ENCODE data around the gene SREBF2. TPM values are rescaled to one million over a fixed set of nuclear protein-coding genes. Genes with fewer than 3 reads are reported as not detected.

The SREBF2 gene
- total RNA-seq, 1 donor from 2014 or later, result 108 TPM

DNA sequence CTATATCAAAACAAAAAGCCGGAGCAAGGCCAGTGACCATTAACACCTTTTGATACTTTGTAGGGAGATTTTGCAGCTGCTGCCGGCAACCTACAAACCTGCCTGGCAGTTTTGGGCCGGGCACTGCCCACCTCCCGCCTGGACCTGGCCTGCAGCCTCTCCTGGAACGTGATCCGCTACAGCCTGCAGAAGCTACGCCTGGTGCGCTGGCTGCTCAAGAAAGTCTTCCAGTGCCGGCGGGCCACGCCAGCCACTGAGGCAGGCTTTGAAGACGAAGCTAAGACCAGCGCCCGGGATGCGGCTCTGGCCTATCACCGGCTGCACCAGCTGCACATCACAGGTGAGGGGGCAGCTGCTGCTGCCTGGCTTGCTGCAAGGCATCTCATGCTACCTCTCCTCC, 47.7 kb downstream of the SREBF2 start:
- no peak for DNase-seq (ENCODE audit: low read depth)
- H3K4me3 ChIP-seq (ENCODE audit: low read depth, low read length), result no peak overlapping the region
- H3K27me3 ChIP-seq (ENCODE audit: control insufficient read depth, insufficient read depth, low read length), result no peaks in the 10 kb centered on the region
- H3K36me3 ChIP-seq (ENCODE audit: control insufficient read depth, insufficient read depth, low read length), result peaks cover 7% of the 10 kb centered on the region
- TF ChIP-seq, protein P1, sequence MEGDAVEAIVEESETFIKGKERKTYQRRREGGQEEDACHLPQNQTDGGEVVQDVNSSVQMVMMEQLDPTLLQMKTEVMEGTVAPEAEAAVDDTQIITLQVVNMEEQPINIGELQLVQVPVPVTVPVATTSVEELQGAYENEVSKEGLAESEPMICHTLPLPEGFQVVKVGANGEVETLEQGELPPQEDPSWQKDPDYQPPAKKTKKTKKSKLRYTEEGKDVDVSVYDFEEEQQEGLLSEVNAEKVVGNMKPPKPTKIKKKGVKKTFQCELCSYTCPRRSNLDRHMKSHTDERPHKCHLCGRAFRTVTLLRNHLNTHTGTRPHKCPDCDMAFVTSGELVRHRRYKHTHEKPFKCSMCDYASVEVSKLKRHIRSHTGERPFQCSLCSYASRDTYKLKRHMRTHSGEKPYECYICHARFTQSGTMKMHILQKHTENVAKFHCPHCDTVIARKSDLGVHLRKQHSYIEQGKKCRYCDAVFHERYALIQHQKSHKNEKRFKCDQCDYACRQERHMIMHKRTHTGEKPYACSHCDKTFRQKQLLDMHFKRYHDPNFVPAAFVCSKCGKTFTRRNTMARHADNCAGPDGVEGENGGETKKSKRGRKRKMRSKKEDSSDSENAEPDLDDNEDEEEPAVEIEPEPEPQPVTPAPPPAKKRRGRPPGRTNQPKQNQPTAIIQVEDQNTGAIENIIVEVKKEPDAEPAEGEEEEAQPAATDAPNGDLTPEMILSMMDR (IDR thresholded peaks at IDR 0.05; ENCODE audit: insufficient read depth, low read length, poor library complexity, severe bottlenecking), result no peak

DNA sequence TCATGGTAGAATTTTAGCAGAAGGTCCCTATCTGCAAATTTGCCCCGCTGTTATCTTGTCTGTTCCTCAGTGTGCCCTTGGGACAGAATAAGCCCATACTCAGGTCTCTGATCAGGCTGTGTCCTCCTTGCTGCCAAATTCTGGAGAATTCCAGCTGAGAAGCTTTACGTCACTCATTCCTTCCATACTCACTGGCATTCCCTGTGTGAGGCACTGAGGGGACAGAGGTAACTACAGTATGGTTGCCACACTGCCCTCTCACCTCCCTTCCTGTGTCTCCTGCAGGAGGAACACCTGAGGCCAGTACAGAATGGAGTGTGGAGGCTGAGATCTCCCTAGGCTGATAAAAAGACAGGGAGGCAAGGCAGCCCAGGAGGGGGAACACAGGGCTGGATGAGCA, 50.5 kb downstream of the SREBF2 start:
- TF ChIP-seq, protein P1 (IDR thresholded peaks at IDR 0.05; ENCODE audit: insufficient read depth, low read length, poor library complexity, severe bottlenecking), result no peak
- Histone ChIP-seq H3K4me3 (ENCODE audit: low read depth, low read length) (no peak overlapping the region), H3K36me3 (ENCODE audit: control insufficient read depth, insufficient read depth, low read length) (peaks cover 7% of the 10 kb centered on the region), H3K27me3 (ENCODE audit: control insufficient read depth, insufficient read depth, low read length) (no peaks in the 10 kb centered on the region)
- DNase-seq (ENCODE audit: low read depth), result no peak

DNA sequence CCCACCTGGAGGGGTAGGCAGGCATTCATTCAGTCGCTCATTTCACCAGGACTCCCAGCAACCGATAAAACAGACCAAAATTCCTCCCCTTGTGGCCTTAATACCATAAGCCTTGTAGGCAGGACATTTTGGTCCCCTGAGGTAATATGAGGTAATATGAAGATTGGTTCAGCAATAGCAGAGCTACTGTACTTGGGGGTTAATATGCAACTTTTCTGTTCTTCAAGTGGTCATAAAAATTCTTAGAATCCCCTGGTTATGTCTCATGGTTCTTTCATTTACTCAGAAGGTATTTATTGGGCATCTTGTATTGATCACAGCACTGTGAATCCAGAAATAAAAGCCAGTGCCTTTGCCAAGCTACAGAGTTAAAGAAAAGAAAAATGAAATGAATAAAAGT, 52.2 kb downstream of the SREBF2 start:
- TF ChIP-seq, protein P1 (IDR thresholded peaks at IDR 0.05; ENCODE audit: insufficient read depth, low read length, poor library complexity, severe bottlenecking), result no peak
- no peak for DNase-seq (ENCODE audit: low read depth)
- H3K4me3 ChIP-seq (ENCODE audit: low read depth, low read length), result no peak overlapping the region
- H3K36me3 ChIP-seq (ENCODE audit: control insufficient read depth, insufficient read depth, low read length), result peaks cover 7% of the 10 kb centered on the region
- H3K27me3 ChIP-seq (ENCODE audit: control insufficient read depth, insufficient read depth, low read length), result no peaks in the 10 kb centered on the region

DNA sequence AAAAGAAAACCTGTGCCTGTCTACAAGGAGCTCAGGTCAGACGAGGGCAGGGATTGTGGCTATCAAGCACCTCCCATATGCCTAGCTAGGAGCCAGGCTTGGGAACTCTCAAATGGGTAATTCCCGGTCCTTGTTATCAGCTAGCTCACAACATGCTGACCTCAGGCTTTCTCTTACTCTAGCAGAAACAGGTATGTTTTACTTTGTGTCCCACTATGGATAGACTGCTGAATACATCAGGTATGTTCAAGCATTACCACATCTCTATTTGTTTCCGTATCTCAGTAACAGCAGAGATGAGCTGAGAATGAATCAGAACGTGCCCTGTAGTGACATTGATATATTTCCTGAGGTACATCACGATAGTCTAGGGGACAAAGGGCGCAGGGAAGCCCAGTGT, 52.6 kb downstream of the SREBF2 start:
- Histone ChIP-seq H3K4me3 (ENCODE audit: low read depth, low read length) (no peak overlapping the region), H3K27me3 (ENCODE audit: control insufficient read depth, insufficient read depth, low read length) (no peaks in the 10 kb centered on the region), H3K36me3 (ENCODE audit: control insufficient read depth, insufficient read depth, low read length) (peaks cover 7% of the 10 kb centered on the region)
- TF ChIP-seq, protein P1 (IDR thresholded peaks at IDR 0.05; ENCODE audit: insufficient read depth, low read length, poor library complexity, severe bottlenecking), result no peak
- DNase-seq (ENCODE audit: low read depth), result no peak

DNA sequence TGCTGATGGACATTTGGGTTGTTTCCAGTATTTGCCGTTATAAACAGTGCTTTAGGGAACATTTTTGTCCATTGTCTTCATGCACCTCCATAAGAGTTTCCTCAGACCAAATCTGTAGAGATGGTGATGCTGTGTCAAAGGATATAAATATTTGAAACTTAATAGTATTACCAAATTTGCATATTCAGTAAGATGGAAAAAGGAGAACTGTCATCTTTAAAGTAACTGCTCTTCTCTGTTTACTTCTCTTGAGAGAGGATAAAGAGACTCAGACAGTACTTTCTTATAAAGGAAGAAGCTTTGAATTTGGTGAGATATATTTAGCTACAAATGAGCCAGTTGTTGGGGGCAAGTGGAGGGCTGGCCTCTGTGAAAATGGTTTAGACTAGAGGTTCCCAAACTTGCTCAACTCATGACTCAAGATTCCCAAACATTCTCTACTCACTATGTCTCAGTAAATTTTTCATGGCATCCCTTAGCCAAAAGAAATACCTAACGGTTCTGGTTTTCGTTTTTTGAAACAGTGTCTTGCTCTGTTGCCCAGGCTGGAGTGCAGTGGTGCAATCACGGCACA, 55.8 kb downstream of the SREBF2 start:
- TF ChIP-seq, protein P1 (IDR thresholded peaks at IDR 0.05; ENCODE audit: insufficient read depth, low read length, poor library complexity, severe bottlenecking), result no peak

DNA sequence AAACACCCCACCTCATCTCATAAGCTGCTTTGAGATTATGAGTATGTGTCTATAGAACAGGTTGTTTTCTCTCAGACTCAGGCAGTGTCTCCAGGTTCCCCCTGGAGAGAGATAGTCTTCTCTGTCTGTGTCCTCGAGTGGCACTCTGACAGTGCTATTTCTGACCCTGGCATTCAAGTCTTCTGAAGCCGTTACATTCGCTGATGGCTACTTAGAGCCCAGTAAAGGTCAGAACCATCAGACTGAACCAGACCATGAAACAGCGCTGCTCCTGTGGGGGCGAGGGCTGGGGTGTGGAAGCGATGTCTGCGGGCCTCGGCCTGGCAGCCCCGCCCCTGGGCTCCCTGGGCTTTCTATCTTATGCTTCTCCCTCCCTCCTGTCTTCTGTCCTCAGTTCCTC, 58.5 kb downstream of the SREBF2 start:
- DNase-seq (ENCODE audit: low read depth), result no peak
- H3K27me3 ChIP-seq (ENCODE audit: control insufficient read depth, insufficient read depth, low read length), result no peaks in the 10 kb centered on the region
- H3K4me3 ChIP-seq (ENCODE audit: low read depth, low read length), result no peak overlapping the region
- H3K36me3 ChIP-seq (ENCODE audit: control insufficient read depth, insufficient read depth, low read length), result no peaks in the 10 kb centered on the region
- TF ChIP-seq, protein P1 (IDR thresholded peaks at IDR 0.05; ENCODE audit: insufficient read depth, low read length, poor library complexity, severe bottlenecking), result no peak

More for the DNA sequence above, 55.8 kb downstream of the SREBF2 start:
- no peak for DNase-seq (ENCODE audit: low read depth)
- peaks cover 3% of the 10 kb centered on the region for H3K36me3 ChIP-seq (ENCODE audit: control insufficient read depth, insufficient read depth, low read length)
- no peak overlapping the region for H3K4me3 ChIP-seq (ENCODE audit: low read depth, low read length)
- H3K27me3 ChIP-seq (ENCODE audit: control insufficient read depth, insufficient read depth, low read length), result no peaks in the 10 kb centered on the region

All from kidney epithelial cell (primary cell).